Mesenchymal stem cell (in vitro differentiated cells and primary cell): Measurements from ENCODE around the gene DYSF.

Experiments used
- DNase-seq: peaks from one replicate; pipeline ENCODE4 v3.0.0-alpha.2; 2013
- H2AFZ ChIP-seq: one replicate; pipeline ENCODE4 v1.6.1; 2013; ENCODE audit warnings: low read depth, mild to moderate bottlenecking, control low read depth, inconsistent platforms, low read length, moderate library complexity
- H2AK5ac ChIP-seq: 2 replicates; pipeline ENCODE4 v1.6.1; 2013; ENCODE audit warnings: low read length, moderate library complexity, mild to moderate bottlenecking, inconsistent platforms; ENCODE audit not compliant: severe bottlenecking
- H2BK120ac ChIP-seq: one replicate; pipeline ENCODE4 v1.6.1; 2013; ENCODE audit warnings: low read depth, mild to moderate bottlenecking, inconsistent platforms, low read length, moderate library complexity
- H2BK12ac ChIP-seq, 2 experiments: one replicate each; pipeline ENCODE4 v1.6.1; 2013; ENCODE audit warnings: inconsistent platforms in 2 of 2, low read length in 2 of 2, mild to moderate bottlenecking in 2 of 2, moderate library complexity in 2 of 2, control low read depth in 1 of 2
- H2BK15ac ChIP-seq: one replicate; pipeline ENCODE4 v1.6.1; 2013; ENCODE audit warnings: mild to moderate bottlenecking, low read depth, inconsistent platforms; ENCODE audit not compliant: poor library complexity, severe bottlenecking
- H2BK5ac ChIP-seq: 2 replicates; pipeline ENCODE4 v1.6.1; 2013; ENCODE audit warnings: low read depth, mild to moderate bottlenecking, low read length, control low read depth, inconsistent platforms; ENCODE audit not compliant: poor library complexity, severe bottlenecking
- H3K14ac ChIP-seq, 2 experiments: one replicate each; pipeline ENCODE4 v1.6.1; 2013; ENCODE audit warnings: inconsistent platforms in 2 of 2, low read length in 2 of 2, control low read depth in 1 of 2, mild to moderate bottlenecking in 1 of 2, moderate library complexity in 1 of 2
- H3K18ac ChIP-seq, 2 experiments: one replicate each; pipeline ENCODE4 v1.6.1; 2013; ENCODE audit warnings: inconsistent platforms in 2 of 2, low read length in 2 of 2, control low read depth in 1 of 2, low read depth in 1 of 2, mild to moderate bottlenecking in 1 of 2
- H3K23ac ChIP-seq, 2 experiments: one replicate each; pipeline ENCODE4 v1.6.1; 2013; ENCODE audit warnings: inconsistent platforms in 2 of 2, low read length in 2 of 2, mild to moderate bottlenecking in 2 of 2, moderate library complexity in 2 of 2, control low read depth in 1 of 2
- H3K27ac ChIP-seq: 2 replicates; pipeline ENCODE4 v1.5.1; 2013; ENCODE audit warnings: mild to moderate bottlenecking, moderate library complexity, low read length, control low read depth, inconsistent platforms; ENCODE audit not compliant: poor library complexity, severe bottlenecking
- H3K27me3 ChIP-seq, 2 experiments: 2 replicates each; pipeline versions ENCODE4 v1.6.1 to v1.7.0; 2013; ENCODE audit warnings: low read length in 2 of 2, mild to moderate bottlenecking in 2 of 2, moderate library complexity in 2 of 2, control low read depth in 1 of 2, inconsistent platforms in 1 of 2; ENCODE audit not compliant: control insufficient read depth in 1 of 2, insufficient read depth in 1 of 2
- H3K36me3 ChIP-seq, 2 experiments: 2 replicates each; pipeline versions ENCODE4 v1.6.1 to v1.7.0; 2013; ENCODE audit warnings: low read length in 2 of 2, control low read depth in 1 of 2, inconsistent platforms in 1 of 2, low read depth in 1 of 2, mild to moderate bottlenecking in 1 of 2; ENCODE audit not compliant: insufficient read depth in 2 of 2, control insufficient read depth in 1 of 2
- H3K4ac ChIP-seq, 2 experiments: one replicate each; pipeline ENCODE4 v1.6.1; 2013; ENCODE audit warnings: inconsistent platforms in 2 of 2, low read length in 2 of 2, mild to moderate bottlenecking in 2 of 2, moderate library complexity in 2 of 2, control low read depth in 1 of 2, low read depth in 1 of 2
- H3K4me1 ChIP-seq: 2 replicates; pipeline ENCODE4 v1.6.1; 2013; ENCODE audit warnings: low read depth, low read length, control low read depth; ENCODE audit not compliant: control insufficient read depth, insufficient read depth
- H3K4me2 ChIP-seq: 2 replicates; pipeline ENCODE4 v1.6.1; 2013; ENCODE audit warnings: low read length, mild to moderate bottlenecking, inconsistent platforms; ENCODE audit not compliant: poor library complexity, severe bottlenecking
- H3K4me3 ChIP-seq, 2 experiments: 2 replicates each; pipeline versions ENCODE4 v1.5.1 to v1.7.0; 2013; ENCODE audit warnings: low read length in 2 of 2, mild to moderate bottlenecking in 2 of 2, control low read depth in 1 of 2, low read depth in 1 of 2; ENCODE audit not compliant: insufficient read depth in 1 of 2
- H3K79me1 ChIP-seq: replicated peaks from 2 replicates; pipeline ENCODE4 v1.6.1; 2013; ENCODE audit warnings: mild to moderate bottlenecking, control low read depth, low read length, inconsistent platforms; ENCODE audit not compliant: poor library complexity, severe bottlenecking
- H3K9ac ChIP-seq: 2 replicates; pipeline ENCODE4 v1.7.0; 2013; ENCODE audit warnings: mild to moderate bottlenecking, low read length, moderate library complexity
- H3K9me3 ChIP-seq: 2 replicates; pipeline ENCODE4 v1.7.0; 2013; ENCODE audit warnings: mild to moderate bottlenecking, low read length; ENCODE audit not compliant: control insufficient read depth
- H4K8ac ChIP-seq: one replicate; pipeline ENCODE4 v1.6.1; 2013; ENCODE audit warnings: inconsistent platforms, mild to moderate bottlenecking, low read length, moderate library complexity
- H4K91ac ChIP-seq: one replicate; pipeline ENCODE4 v1.6.1; 2013; ENCODE audit warnings: mild to moderate bottlenecking, low read length, inconsistent platforms
- WGBS: methylation state at CpG from one replicate; pipeline ENCODE4 v1.1.7; 2013; ENCODE audit warnings: mixed read lengths; 5-methylcytosine and 5-hydroxymethylcytosine counted together

The DYSF gene

DNA sequence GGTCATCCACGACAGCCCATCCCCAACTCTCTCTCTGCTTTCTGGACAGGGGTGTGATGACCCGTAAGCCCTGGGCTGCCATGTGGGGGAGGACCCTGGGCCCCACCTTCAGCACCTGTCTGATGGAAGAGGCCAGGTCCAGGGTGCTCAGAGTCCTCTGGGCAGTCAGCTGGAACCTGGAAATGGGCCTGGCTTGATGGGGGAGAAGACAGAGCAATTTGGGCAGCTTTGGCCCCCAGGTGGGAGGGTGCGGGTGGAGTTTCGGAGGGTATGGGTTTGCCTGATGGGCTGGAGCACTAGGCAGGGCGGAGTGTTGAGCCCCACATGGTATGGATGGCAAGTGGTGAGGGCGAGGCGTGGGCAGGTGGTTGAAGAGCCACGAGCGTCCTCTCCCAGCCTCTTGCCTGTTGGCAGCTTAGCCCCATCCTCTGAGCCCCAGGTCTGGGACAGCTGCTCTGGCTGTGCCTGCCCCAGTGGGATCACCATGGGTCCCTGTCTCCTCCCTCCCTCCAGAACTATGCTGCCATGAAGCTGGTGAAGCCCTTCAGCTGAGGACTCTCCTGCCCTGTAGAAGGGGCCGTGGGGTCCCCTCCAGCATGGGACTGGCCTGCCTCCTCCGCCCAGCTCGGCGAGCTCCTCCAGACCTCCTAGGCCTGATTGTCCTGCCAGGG is 232.7 kb downstream of the DYSF start:
- WGBS = 95% methylated on average over 13 of the region's 13 CpGs
- H3K4me1 ChIP-seq = peaks cover 9% of the 10 kb centered on the region
- no peak overlapping the region for H3K4ac ChIP-seq

GRCh38 chr2:71686781-71687180 is 233.4 kb downstream of the DYSF start:
- Histone ChIP-seq H3K9ac (no peak overlapping the region), H3K23ac (no peak overlapping the region), H2BK120ac (no peak overlapping the region), H2BK15ac (no peak overlapping the region), H3K4me3 (no peak overlapping the region), H3K18ac (no peak overlapping the region), H2AFZ (no peak overlapping the region), H3K79me1 (no peaks in the 10 kb centered on the region), H2BK5ac (no peak overlapping the region), H2BK12ac (no peak overlapping the region), H3K4ac (no peak overlapping the region), H3K9me3 (no peaks in the 10 kb centered on the region), H3K27me3 (peaks cover 0 to 67% of the 10 kb centered on the region in 2 experiments), H4K91ac (no peak overlapping the region), H4K8ac (no peak overlapping the region), H3K27ac (no peak overlapping the region), H3K4me2 (no peak overlapping the region), H3K36me3 (peaks cover 0 to 87% of the 10 kb centered on the region in 2 experiments), H3K4me1 (peaks cover 9% of the 10 kb centered on the region), H2AK5ac (no peak overlapping the region), H3K14ac (no peak overlapping the region)
- DNase-seq = no peak
- WGBS = 88% methylated on average over 5 of the region's 6 CpGs

More for the DNA sequence above, 232.7 kb downstream of the DYSF start:
- H3K4me2 ChIP-seq = no peak overlapping the region
- no peaks in the 10 kb centered on the region for H3K9me3 ChIP-seq
- H2AK5ac ChIP-seq = no peak overlapping the region
- H3K14ac ChIP-seq = no peak overlapping the region
- no peak for DNase-seq
- H2BK5ac ChIP-seq = no peak overlapping the region
- no peak overlapping the region for H4K8ac ChIP-seq
- peak overlapping the region in 1 of 2 experiments; percentile 23 for H3K4me3 ChIP-seq
- no peaks in the 10 kb centered on the region for H3K79me1 ChIP-seq
- H3K9ac ChIP-seq = no peak overlapping the region
- H3K27ac ChIP-seq = no peak overlapping the region
- H2BK15ac ChIP-seq = no peak overlapping the region
- no peak overlapping the region for H2BK120ac ChIP-seq
- peaks cover 0 to 65% of the 10 kb centered on the region in 2 experiments for H3K27me3 ChIP-seq
- H3K18ac ChIP-seq = no peak overlapping the region
- no peak overlapping the region for H3K23ac ChIP-seq
- H2BK12ac ChIP-seq = peak overlapping the region in 1 of 2 experiments; percentile 35
- no peak overlapping the region for H4K91ac ChIP-seq
- peaks cover 0 to 92% of the 10 kb centered on the region in 2 experiments for H3K36me3 ChIP-seq
- H2AFZ ChIP-seq = no peak overlapping the region

DNA sequence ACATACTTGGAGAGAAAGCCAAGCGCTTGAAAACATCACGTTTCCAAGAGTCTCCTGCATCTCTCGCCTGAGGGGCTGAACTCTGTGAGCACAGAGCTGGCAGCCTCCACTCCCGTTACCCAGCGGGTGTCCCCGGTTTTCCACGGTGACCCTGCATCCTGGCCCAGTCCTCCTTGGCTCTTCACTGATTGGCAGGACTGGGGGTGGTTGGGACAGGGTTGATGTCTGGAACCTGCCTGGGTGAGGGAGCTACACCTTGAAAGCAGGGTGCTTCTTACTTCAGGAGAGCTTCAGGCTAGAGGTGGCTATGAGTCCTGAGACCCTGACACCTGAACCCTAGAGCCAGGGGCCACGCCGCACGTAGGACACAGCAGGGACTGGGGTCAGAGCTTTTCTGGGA is 234.1 kb downstream of the DYSF start:
- no peak overlapping the region for H4K91ac ChIP-seq
- no peak overlapping the region for H3K14ac ChIP-seq
- no peak overlapping the region for H3K9ac ChIP-seq
- no peak overlapping the region for H3K23ac ChIP-seq
- H4K8ac ChIP-seq = no peak overlapping the region
- 90% methylated on average over 10 of the region's 10 CpGs for WGBS
- peaks cover 0 to 84% of the 10 kb centered on the region in 2 experiments for H3K36me3 ChIP-seq
- H3K27me3 ChIP-seq = peaks cover 0 to 67% of the 10 kb centered on the region in 2 experiments
- H2BK15ac ChIP-seq = no peak overlapping the region
- no peak overlapping the region for H3K4me2 ChIP-seq
- no peak overlapping the region for H2BK5ac ChIP-seq
- H2AFZ ChIP-seq = no peak overlapping the region
- H3K79me1 ChIP-seq = no peaks in the 10 kb centered on the region
- no peak overlapping the region for H2BK120ac ChIP-seq
- no peak overlapping the region for H2AK5ac ChIP-seq
- no peak overlapping the region for H3K4ac ChIP-seq
- peaks cover 9% of the 10 kb centered on the region for H3K4me1 ChIP-seq
- no peak for DNase-seq
- no peaks in the 10 kb centered on the region for H3K9me3 ChIP-seq
- H3K27ac ChIP-seq = no peak overlapping the region
- no peak overlapping the region for H3K4me3 ChIP-seq
- H3K18ac ChIP-seq = no peak overlapping the region
- no peak overlapping the region for H2BK12ac ChIP-seq

DNA sequence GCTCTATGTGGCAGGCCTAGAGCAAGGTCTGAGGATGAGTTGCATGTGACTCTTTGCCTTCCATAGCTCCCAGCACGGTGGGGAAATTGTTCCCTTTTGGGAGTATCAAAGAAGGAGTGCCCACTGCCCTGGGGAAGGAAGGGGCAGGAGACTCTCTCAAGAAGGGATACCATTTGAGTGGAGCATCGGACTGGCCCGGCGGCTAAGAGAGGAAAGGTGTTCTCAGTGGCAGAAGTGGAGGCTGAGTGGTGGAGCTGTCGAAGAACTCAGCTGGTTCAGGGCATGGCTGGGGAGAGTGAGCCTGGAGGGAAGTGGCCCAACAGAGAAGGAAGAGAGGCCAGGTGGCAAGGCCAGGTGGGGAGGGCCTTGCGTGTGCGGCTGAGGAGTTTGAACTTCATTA is 235.2 kb downstream of the DYSF start:
- Histone ChIP-seq H3K9ac (no peak overlapping the region), H2BK120ac (no peak overlapping the region), H2AFZ (no peak overlapping the region), H2AK5ac (no peak overlapping the region), H4K91ac (no peak overlapping the region), H3K14ac (peak overlapping the region in 1 of 2 experiments; percentile 4), H3K4me1 (peaks cover 4% of the 10 kb centered on the region), H2BK5ac (no peak overlapping the region), H3K27me3 (peaks cover 0 to 69% of the 10 kb centered on the region in 2 experiments), H3K18ac (no peak overlapping the region), H3K36me3 (peaks cover 0 to 73% of the 10 kb centered on the region in 2 experiments), H3K79me1 (no peaks in the 10 kb centered on the region), H3K27ac (no peak overlapping the region), H3K4me3 (no peak overlapping the region), H3K4ac (no peak overlapping the region), H4K8ac (no peak overlapping the region), H3K9me3 (no peaks in the 10 kb centered on the region), H3K23ac (no peak overlapping the region), H2BK12ac (no peak overlapping the region), H2BK15ac (no peak overlapping the region), H3K4me2 (no peak overlapping the region)
- no peak for DNase-seq
- WGBS = 90% methylated on average over 7 of the region's 7 CpGs
